ENCODE measurements around the gene NCOA1. TPM values are rescaled to one million over a fixed set of nuclear protein-coding genes. Genes with fewer than 3 reads are reported as not detected.
"Not testable (repeated sequence)": the region's sequence is repeated elsewhere in the genome, so short reads cannot be mapped to it uniquely, and the experiment has no call there.

The NCOA1 gene
- total RNA-seq (2014; rRNA removed; shearing (Covaris generic)), result 14.4 and 17.6 TPM in 2 replicates
- polyA plus RNA-seq (2015; cell fraction: cytosol; rRNA removed), result 12.5 and 18.4 TPM in 2 replicates
- polyA plus RNA-seq (2015; cell fraction: nucleus; rRNA removed), result 12.1 and 14.3 TPM in 2 replicates

- in situ Hi-C loops (cut with HindIII; ENCODE audit: low pct_unique_long_range_greater_than_20kb, low sequenced_read_pairs), result no loop called here
These were observed at the start of gene NCOA1 for GRCh38 chr2:24490690-24491541. Gene NCOA1, plus strand, starts transcription at chr2:24491254. Its CDS starts 167,424 bp downstream, at chr2:24658678.

GRCh38 chr2:24448797-24449196 is 42.3 kb upstream of the NCOA1 start:
- in situ Hi-C loops (cut with HindIII; ENCODE audit: low pct_unique_long_range_greater_than_20kb, low sequenced_read_pairs), result no loop called here

More at GRCh38 chr2:24490690-24491541, at the start of gene NCOA1:
- peak; percentile 89 for DNase-seq (ENCODE audit: low read depth, low spot score)

GRCh38 chr2:24449344-24449743 is 41.7 kb upstream of the NCOA1 start:
- no peak for DNase-seq (ENCODE audit: low read depth, low spot score)
- in situ Hi-C loops (cut with HindIII; ENCODE audit: low pct_unique_long_range_greater_than_20kb, low sequenced_read_pairs), result no loop called here

More at GRCh38 chr2:24448797-24449196, 42.3 kb upstream of the NCOA1 start:
- no peak for DNase-seq (ENCODE audit: low read depth, low spot score)

- in situ Hi-C loops (cut with HindIII; ENCODE audit: low pct_unique_long_range_greater_than_20kb, low sequenced_read_pairs), result no loop called here
- DNase-seq (ENCODE audit: low read depth, low spot score), result no peak
These were observed 39.1 kb upstream of the NCOA1 start for GRCh38 chr2:24451805-24452501.

GRCh38 chr2:24452502-24452885 is 38.6 kb upstream of the NCOA1 start:
- in situ Hi-C loops (cut with HindIII; ENCODE audit: low pct_unique_long_range_greater_than_20kb, low sequenced_read_pairs), result no loop called here
- no peak for DNase-seq (ENCODE audit: low read depth, low spot score)

- no peak for DNase-seq (ENCODE audit: low read depth, low spot score)
- in situ Hi-C loops (cut with HindIII; ENCODE audit: low pct_unique_long_range_greater_than_20kb, low sequenced_read_pairs), result no loop called here
These were observed 37.5 kb upstream of the NCOA1 start for GRCh38 chr2:24453379-24454073.

GRCh38 chr2:24454294-24454693 is 36.8 kb upstream of the NCOA1 start:
- in situ Hi-C loops (cut with HindIII; ENCODE audit: low pct_unique_long_range_greater_than_20kb, low sequenced_read_pairs), result no loop called here
- no peak for DNase-seq (ENCODE audit: low read depth, low spot score)

GRCh38 chr2:24456599-24457556 is 34.2 kb upstream of the NCOA1 start:
- in situ Hi-C loops (cut with HindIII; ENCODE audit: low pct_unique_long_range_greater_than_20kb, low sequenced_read_pairs), result no loop called here
- no peak for DNase-seq (ENCODE audit: low read depth, low spot score)

GRCh38 chr2:24457696-24458386 is 33.2 kb upstream of the NCOA1 start:
- DNase-seq (ENCODE audit: low read depth, low spot score), result no peak
- in situ Hi-C loops (cut with HindIII; ENCODE audit: low pct_unique_long_range_greater_than_20kb, low sequenced_read_pairs), result no loop called here

- in situ Hi-C loops (cut with HindIII; ENCODE audit: low pct_unique_long_range_greater_than_20kb, low sequenced_read_pairs), result no loop called here
- DNase-seq (ENCODE audit: low read depth, low spot score), result no peak
These were observed 31.6 kb upstream of the NCOA1 start for GRCh38 chr2:24459224-24460161.

- no peak for DNase-seq (ENCODE audit: low read depth, low spot score)
- in situ Hi-C loops (cut with HindIII; ENCODE audit: low pct_unique_long_range_greater_than_20kb, low sequenced_read_pairs), result no loop called here
These were observed 29.4 kb upstream of the NCOA1 start for GRCh38 chr2:24461685-24462084.

GRCh38 chr2:24463271-24463670 is 27.8 kb upstream of the NCOA1 start:
- DNase-seq (ENCODE audit: low read depth, low spot score), result no peak
- in situ Hi-C loops (cut with HindIII; ENCODE audit: low pct_unique_long_range_greater_than_20kb, low sequenced_read_pairs), result no loop called here

GRCh38 chr2:24466871-24467870 is 23.9 kb upstream of the NCOA1 start:
- in situ Hi-C loops (cut with HindIII; ENCODE audit: low pct_unique_long_range_greater_than_20kb, low sequenced_read_pairs), result no loop called here

GRCh38 chr2:24468453-24468852 is 22.6 kb upstream of the NCOA1 start:
- DNase-seq (ENCODE audit: low read depth, low spot score), result not testable (repeated sequence)

More at GRCh38 chr2:24466871-24467870, 23.9 kb upstream of the NCOA1 start:
- peak; percentile 6 for DNase-seq (ENCODE audit: low read depth, low spot score)

More at GRCh38 chr2:24468453-24468852, 22.6 kb upstream of the NCOA1 start:
- in situ Hi-C loops (cut with HindIII; ENCODE audit: low pct_unique_long_range_greater_than_20kb, low sequenced_read_pairs), result not testable (repeated sequence)

Data from SK-MEL-5 (cell line).